Breast epithelium (tissue), 4 donors: Measurements from ENCODE around the gene IGSF21. TPM values are rescaled to one million over a fixed set of nuclear protein-coding genes. Genes with fewer than 3 reads are reported as not detected.

Source experiments
- DNase-seq, 2 donors: peaks; one replicate each; pipeline ENCODE4 v3.0.0-alpha.2; 2019; ENCODE audit warnings: low spot score in 2 of 2
- H3K27ac ChIP-seq, 2 donors: fragments of 200-600 bp; sonication (generic) in 1 of 2; one replicate each; pipeline ENCODE4 v1.5.1; 2016 to 2019; ENCODE audit warnings: mild to moderate bottlenecking in 1 of 2
- H3K27me3 ChIP-seq, 2 donors: fragments of 200-600 bp; sonication (generic) in 1 of 2; one replicate each; pipeline versions ENCODE4 v1.5.1 to v1.6.0; 2017 to 2019; ENCODE audit warnings: control low read depth in 1 of 2, mild to moderate bottlenecking in 1 of 2
- H3K36me3 ChIP-seq: fragments of 200-600 bp; one replicate; pipeline ENCODE4 v1.5.1; 2019
- H3K4me1 ChIP-seq, 2 donors: fragments of 200-600 bp; sonication (generic); one replicate each; pipeline ENCODE4 v1.5.1; 2016 to 2019; ENCODE audit warnings: control low read depth in 1 of 2
- H3K4me3 ChIP-seq, 3 donors: fragments of 200-600 bp; sonication (generic); 1 replicate in 2 of 3; 2 replicates in 1 of 3; pipeline ENCODE4 v1.5.1; 2016 to 2019; ENCODE audit warnings: mild to moderate bottlenecking in 3 of 3, moderate library complexity in 2 of 3
- H3K9me3 ChIP-seq, 2 donors: fragments of 200-600 bp; sonication (generic) in 1 of 2; one replicate each; pipeline ENCODE4 v1.5.1; 2016 to 2019; ENCODE audit warnings: control low read depth in 1 of 2
- POLR2A ChIP-seq: fragments of 450-650 bp; IDR thresholded peaks from one replicate; pipeline ENCODE4 v1.6.1; 2016; ENCODE audit warnings: antibody characterized with exemption, mild to moderate bottlenecking, moderate library complexity
- POLR2AphosphoS5 ChIP-seq, 3 donors: sonication (generic); formaldehyde crosslinking; IDR thresholded peaks; one replicate each; pipeline ENCODE4 v1.6.1; 2017; ENCODE audit warnings: antibody characterized with exemption in 3 of 3
- intact Hi-C: fragments of 100-400 bp; cut with DNase I; formaldehyde crosslinking; loops from one replicate; pipeline ENCODE4 v1.15.1; 2023; ENCODE audit warnings: low total_unique reads
- total RNA-seq, 3 donors: library from RNA; depleted of rRNA; stranded (reverse); fragments of >200 nt; gene quantifications; one replicate each; pipeline ENCODE4 v1.1.0, GENCODE V29; 2016
- TF ChIP-seq, protein P1 (sequence below), 3 donors: fragments of 450-650 bp; IDR thresholded peaks; one replicate each; pipeline ENCODE4 v1.5.1; 2016 to 2017; ENCODE audit warnings: antibody characterized with exemption in 3 of 3, mild to moderate bottlenecking in 3 of 3, moderate library complexity in 3 of 3

Gene IGSF21
- total RNA-seq, 3 donors from 2014 or later: 4.8 to 9.5 (median 4.8) TPM

GRCh38 chr1:18304151-18304869 is 196.7 kb downstream of the IGSF21 start:
- no peaks in the 10 kb centered on the region for H3K4me1 ChIP-seq
- intact Hi-C loops: no loop called here
- TF ChIP-seq POLR2A: no peak
- TF ChIP-seq, protein P1, sequence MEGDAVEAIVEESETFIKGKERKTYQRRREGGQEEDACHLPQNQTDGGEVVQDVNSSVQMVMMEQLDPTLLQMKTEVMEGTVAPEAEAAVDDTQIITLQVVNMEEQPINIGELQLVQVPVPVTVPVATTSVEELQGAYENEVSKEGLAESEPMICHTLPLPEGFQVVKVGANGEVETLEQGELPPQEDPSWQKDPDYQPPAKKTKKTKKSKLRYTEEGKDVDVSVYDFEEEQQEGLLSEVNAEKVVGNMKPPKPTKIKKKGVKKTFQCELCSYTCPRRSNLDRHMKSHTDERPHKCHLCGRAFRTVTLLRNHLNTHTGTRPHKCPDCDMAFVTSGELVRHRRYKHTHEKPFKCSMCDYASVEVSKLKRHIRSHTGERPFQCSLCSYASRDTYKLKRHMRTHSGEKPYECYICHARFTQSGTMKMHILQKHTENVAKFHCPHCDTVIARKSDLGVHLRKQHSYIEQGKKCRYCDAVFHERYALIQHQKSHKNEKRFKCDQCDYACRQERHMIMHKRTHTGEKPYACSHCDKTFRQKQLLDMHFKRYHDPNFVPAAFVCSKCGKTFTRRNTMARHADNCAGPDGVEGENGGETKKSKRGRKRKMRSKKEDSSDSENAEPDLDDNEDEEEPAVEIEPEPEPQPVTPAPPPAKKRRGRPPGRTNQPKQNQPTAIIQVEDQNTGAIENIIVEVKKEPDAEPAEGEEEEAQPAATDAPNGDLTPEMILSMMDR (IDR thresholded peaks at IDR 0.05): no peak
- no peak for TF ChIP-seq POLR2AphosphoS5 (IDR thresholded peaks at IDR 0.05)
- H3K4me3 ChIP-seq: no peak overlapping the region
- peaks cover 0 to 20% of the 10 kb centered on the region in 2 donors for H3K27me3 ChIP-seq
- H3K27ac ChIP-seq: no peak overlapping the region
- DNase-seq: no peak
- no peaks in the 10 kb centered on the region for H3K36me3 ChIP-seq
- H3K9me3 ChIP-seq: no peaks in the 10 kb centered on the region

- intact Hi-C loops: no loop called here
- no peak for DNase-seq
- Histone ChIP-seq H3K4me1 (no peaks in the 10 kb centered on the region), H3K27me3 (peaks cover 0 to 17% of the 10 kb centered on the region in 2 donors), H3K9me3 (no peaks in the 10 kb centered on the region), H3K4me3 (no peak overlapping the region), H3K27ac (no peak overlapping the region), H3K36me3 (no peaks in the 10 kb centered on the region)
- TF ChIP-seq POLR2A: no peak
- TF ChIP-seq, protein P1 (IDR thresholded peaks at IDR 0.05): no peak
- no peak for TF ChIP-seq POLR2AphosphoS5 (IDR thresholded peaks at IDR 0.05)
Observed at GRCh38 chr1:18305182-18305795, 197.7 kb downstream of the IGSF21 start.

- Histone ChIP-seq H3K9me3 (no peaks in the 10 kb centered on the region), H3K27ac (no peak overlapping the region), H3K4me3 (no peak overlapping the region), H3K36me3 (no peaks in the 10 kb centered on the region), H3K27me3 (peaks cover 0 to 13% of the 10 kb centered on the region in 2 donors), H3K4me1 (no peaks in the 10 kb centered on the region)
- no peak for DNase-seq
- TF ChIP-seq POLR2AphosphoS5 (IDR thresholded peaks at IDR 0.05) (no peak), POLR2A (no peak)
- TF ChIP-seq, protein P1 (IDR thresholded peaks at IDR 0.05): no peak
- intact Hi-C loops: no loop called here
Observed at GRCh38 chr1:18307329-18307898, 199.8 kb downstream of the IGSF21 start.

GRCh38 chr1:18309552-18310155 is 202.1 kb downstream of the IGSF21 start:
- Histone ChIP-seq H3K4me1 (no peaks in the 10 kb centered on the region), H3K4me3 (no peak overlapping the region), H3K9me3 (no peaks in the 10 kb centered on the region), H3K36me3 (no peaks in the 10 kb centered on the region), H3K27me3 (no peaks in the 10 kb centered on the region), H3K27ac (no peak overlapping the region)
- no peak for DNase-seq
- TF ChIP-seq, protein P1 (IDR thresholded peaks at IDR 0.05): no peak
- TF ChIP-seq POLR2A (no peak), POLR2AphosphoS5 (IDR thresholded peaks at IDR 0.05) (no peak)
- intact Hi-C loops: no loop called here

GRCh38 chr1:18312961-18313360 is 205.4 kb downstream of the IGSF21 start:
- Histone ChIP-seq H3K4me1 (no peaks in the 10 kb centered on the region), H3K4me3 (no peak overlapping the region), H3K27ac (no peak overlapping the region), H3K27me3 (no peaks in the 10 kb centered on the region), H3K9me3 (no peaks in the 10 kb centered on the region), H3K36me3 (no peaks in the 10 kb centered on the region)
- DNase-seq: no peak
- intact Hi-C loops: no loop called here
- TF ChIP-seq POLR2AphosphoS5 (IDR thresholded peaks at IDR 0.05) (no peak), POLR2A (no peak)
- TF ChIP-seq, protein P1 (IDR thresholded peaks at IDR 0.05): no peak
